ENCODE measurements around the gene ZFP2. TPM values are rescaled to one million over a fixed set of nuclear protein-coding genes. Genes with fewer than 3 reads are reported as not detected.
A peak's percentile ranks its signal among the peaks of the same experiment; 100 is the strongest.
"Not testable (repeated sequence)": the region's sequence is repeated elsewhere in the genome, so short reads cannot be mapped to it uniquely, and the experiment has no call there.

Gene ZFP2
- total RNA-seq, 1 experiment from 2014 or later: 0.33 TPM

- no peak overlapping the region for H3K4me3 Mint-ChIP-seq (ENCODE audit: low read depth, unreplicated experiment)
- BruUV-seq (replicated peaks): no TSS peak
- no peak overlapping the region for H3K27ac Mint-ChIP-seq (ENCODE audit: unreplicated experiment)
- H3K9me3 Mint-ChIP-seq (ENCODE audit: low read depth, unreplicated experiment): peaks cover 44% of the 10 kb centered on the region
- H3K27me3 Mint-ChIP-seq (ENCODE audit: unreplicated experiment): no peaks in the 10 kb centered on the region
- no peaks in the 10 kb centered on the region for H3K4me1 Mint-ChIP-seq (ENCODE audit: low read depth, unreplicated experiment)
- TF ChIP-seq, protein P1, sequence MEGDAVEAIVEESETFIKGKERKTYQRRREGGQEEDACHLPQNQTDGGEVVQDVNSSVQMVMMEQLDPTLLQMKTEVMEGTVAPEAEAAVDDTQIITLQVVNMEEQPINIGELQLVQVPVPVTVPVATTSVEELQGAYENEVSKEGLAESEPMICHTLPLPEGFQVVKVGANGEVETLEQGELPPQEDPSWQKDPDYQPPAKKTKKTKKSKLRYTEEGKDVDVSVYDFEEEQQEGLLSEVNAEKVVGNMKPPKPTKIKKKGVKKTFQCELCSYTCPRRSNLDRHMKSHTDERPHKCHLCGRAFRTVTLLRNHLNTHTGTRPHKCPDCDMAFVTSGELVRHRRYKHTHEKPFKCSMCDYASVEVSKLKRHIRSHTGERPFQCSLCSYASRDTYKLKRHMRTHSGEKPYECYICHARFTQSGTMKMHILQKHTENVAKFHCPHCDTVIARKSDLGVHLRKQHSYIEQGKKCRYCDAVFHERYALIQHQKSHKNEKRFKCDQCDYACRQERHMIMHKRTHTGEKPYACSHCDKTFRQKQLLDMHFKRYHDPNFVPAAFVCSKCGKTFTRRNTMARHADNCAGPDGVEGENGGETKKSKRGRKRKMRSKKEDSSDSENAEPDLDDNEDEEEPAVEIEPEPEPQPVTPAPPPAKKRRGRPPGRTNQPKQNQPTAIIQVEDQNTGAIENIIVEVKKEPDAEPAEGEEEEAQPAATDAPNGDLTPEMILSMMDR (IDR thresholded peaks at IDR 0.05; ENCODE audit: unreplicated experiment): no peak
- CTCF ChIA-PET: no interaction called here
- DNase-seq: no peak
- H3K36me3 Mint-ChIP-seq (ENCODE audit: insufficient read depth, unreplicated experiment): peaks cover 61% of the 10 kb centered on the region
- intact Hi-C loops (cut with micrococcal nuclease; ENCODE audit: unreplicated experiment): no loop called here
Observed at GRCh38 chr5:178870411-178870810, 25.3 kb upstream of the ZFP2 start.

- BruUV-seq (replicated peaks): no TSS peak
- TF ChIP-seq, protein P1 (IDR thresholded peaks at IDR 0.05; ENCODE audit: unreplicated experiment): no peak
- Mint-ChIP-seq H3K9me3 (ENCODE audit: low read depth, unreplicated experiment) (peaks cover 46% of the 10 kb centered on the region), H3K27ac (ENCODE audit: unreplicated experiment) (no peak overlapping the region), H3K36me3 (ENCODE audit: insufficient read depth, unreplicated experiment) (peaks cover 74% of the 10 kb centered on the region), H3K27me3 (ENCODE audit: unreplicated experiment) (no peaks in the 10 kb centered on the region), H3K4me3 (ENCODE audit: low read depth, unreplicated experiment) (no peak overlapping the region), H3K4me1 (ENCODE audit: low read depth, unreplicated experiment) (no peaks in the 10 kb centered on the region)
- CTCF ChIA-PET: no interaction called here
- intact Hi-C loops (cut with micrococcal nuclease; ENCODE audit: unreplicated experiment): no loop called here
- DNase-seq: no peak
Observed at GRCh38 chr5:178872302-178872701, 23.4 kb upstream of the ZFP2 start.

GRCh38 chr5:178883115-178883694 is 12.5 kb upstream of the ZFP2 start:
- intact Hi-C loops (cut with micrococcal nuclease; ENCODE audit: unreplicated experiment); H3K4me1 Mint-ChIP-seq (ENCODE audit: low read depth, unreplicated experiment); H3K4me3 Mint-ChIP-seq (ENCODE audit: low read depth, unreplicated experiment); CTCF ChIA-PET; H3K27ac Mint-ChIP-seq (ENCODE audit: unreplicated experiment); DNase-seq; H3K27me3 Mint-ChIP-seq (ENCODE audit: unreplicated experiment): not testable (repeated sequence)
- H3K36me3 Mint-ChIP-seq (ENCODE audit: insufficient read depth, unreplicated experiment): peaks cover 33% of the 10 kb centered on the region
- BruUV-seq (replicated peaks): TSS peak; percentile 25
- H3K9me3 Mint-ChIP-seq (ENCODE audit: low read depth, unreplicated experiment): peaks cover 25% of the 10 kb centered on the region

GRCh38 chr5:178883815-178884430 is 11.8 kb upstream of the ZFP2 start:
- H3K4me1 Mint-ChIP-seq (ENCODE audit: low read depth, unreplicated experiment): no peaks in the 10 kb centered on the region
- peaks cover 26% of the 10 kb centered on the region for H3K36me3 Mint-ChIP-seq (ENCODE audit: insufficient read depth, unreplicated experiment)
- H3K27ac Mint-ChIP-seq (ENCODE audit: unreplicated experiment): no peak overlapping the region
- intact Hi-C loops (cut with micrococcal nuclease; ENCODE audit: unreplicated experiment): no loop called here
- H3K27me3 Mint-ChIP-seq (ENCODE audit: unreplicated experiment): no peaks in the 10 kb centered on the region
- CTCF ChIA-PET: no interaction called here
- H3K4me3 Mint-ChIP-seq (ENCODE audit: low read depth, unreplicated experiment): no peak overlapping the region
- no TSS peak for BruUV-seq (replicated peaks)
- H3K9me3 Mint-ChIP-seq (ENCODE audit: low read depth, unreplicated experiment): peaks cover 25% of the 10 kb centered on the region
- TF ChIP-seq, protein P1 (IDR thresholded peaks at IDR 0.05; ENCODE audit: unreplicated experiment): no peak
- DNase-seq: no peak

- Mint-ChIP-seq H3K4me1 (ENCODE audit: low read depth, unreplicated experiment) (no peaks in the 10 kb centered on the region), H3K36me3 (ENCODE audit: insufficient read depth, unreplicated experiment) (peaks cover 17% of the 10 kb centered on the region), H3K27ac (ENCODE audit: unreplicated experiment) (no peak overlapping the region), H3K9me3 (ENCODE audit: low read depth, unreplicated experiment) (peaks cover 29% of the 10 kb centered on the region), H3K4me3 (ENCODE audit: low read depth, unreplicated experiment) (no peak overlapping the region), H3K27me3 (ENCODE audit: unreplicated experiment) (no peaks in the 10 kb centered on the region)
- CTCF ChIA-PET: no interaction called here
- TF ChIP-seq, protein P1 (IDR thresholded peaks at IDR 0.05; ENCODE audit: unreplicated experiment): no peak
- DNase-seq: no peak
- no TSS peak for BruUV-seq (replicated peaks)
- intact Hi-C loops (cut with micrococcal nuclease; ENCODE audit: unreplicated experiment): no loop called here
Observed at GRCh38 chr5:178899289-178899688, 3.6 kb downstream of the ZFP2 start.

Data from Calu3 (cell line).